NCI-H226 (cell line): ENCODE data around the gene WEE2.
"Not testable (repeated sequence)": the region's sequence is repeated elsewhere in the genome, so short reads cannot be mapped to it uniquely, and the experiment has no call there.

Source experiments
- DNase-seq: peaks from one replicate; pipeline ENCODE4 v3.0.0-alpha.2; 2015

WEE2 gene

GRCh38 chr7:141708351-141708750 lies at the start of gene WEE2:
Gene WEE2 (plus strand): TSS chr7:141708353. CDS start chr7:141708759, 406 bp downstream.
- DNase-seq, result no peak

DNA sequence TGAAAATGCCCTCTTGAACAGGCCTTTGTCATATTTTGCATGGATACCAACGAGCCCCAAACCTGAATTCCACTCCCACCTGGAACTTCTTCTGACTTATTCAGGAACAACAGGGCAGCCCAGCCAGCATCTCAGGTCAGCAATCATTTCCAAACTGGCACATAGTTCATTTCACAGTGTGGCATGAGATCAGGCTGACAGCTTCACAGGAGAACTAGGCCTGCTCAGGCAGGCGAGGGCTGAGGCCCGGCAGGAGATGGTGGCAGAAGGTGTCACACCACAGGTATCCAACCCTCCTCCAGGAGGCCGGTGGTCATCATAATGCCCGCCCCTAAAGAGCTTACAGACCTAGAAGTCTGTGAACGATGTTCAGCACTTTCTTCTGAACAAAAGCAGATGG lies 48.7 kb upstream of the WEE2 start:
- no peak for DNase-seq

- DNase-seq, result no peak
These were observed 47.9 kb upstream of the WEE2 start for GRCh38 chr7:141660259-141660658.

DNA sequence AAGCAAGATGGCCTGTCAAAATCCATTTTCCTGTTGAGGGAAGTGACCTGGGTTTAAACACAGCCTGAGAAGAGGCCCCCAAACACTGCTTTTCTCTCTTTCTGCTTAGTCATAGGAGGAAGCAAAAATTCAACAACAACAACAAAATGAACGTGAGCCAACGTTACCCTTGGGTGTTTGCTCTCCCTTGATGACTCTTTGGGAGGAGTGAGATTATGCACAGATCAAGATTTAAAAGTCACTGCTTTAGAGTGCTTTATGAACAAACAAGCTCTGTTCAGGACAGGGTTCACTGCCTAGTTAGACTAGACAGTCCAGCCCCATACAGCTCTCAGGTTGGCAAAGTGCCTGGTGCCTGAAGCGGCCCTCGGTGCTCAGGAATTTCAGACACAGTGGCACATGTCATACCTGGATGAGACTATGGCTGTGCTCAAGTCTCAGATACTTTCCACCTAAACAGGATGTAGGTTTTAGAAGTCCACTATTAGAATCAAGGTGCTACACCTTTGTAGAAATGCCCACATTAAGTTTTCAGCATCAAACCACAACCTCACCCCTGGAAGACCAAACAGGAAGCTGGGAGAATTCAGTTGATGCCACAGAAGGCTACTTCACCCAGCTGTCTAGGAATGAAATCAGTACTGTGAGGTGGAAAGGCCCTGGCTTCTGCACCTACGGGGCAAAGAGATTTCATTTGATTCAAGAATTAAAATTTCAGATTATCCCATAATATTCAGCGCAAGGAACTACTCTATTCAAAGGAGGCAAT lies 44.9 kb upstream of the WEE2 start:
- DNase-seq, result no peak

- DNase-seq, result no peak
These were observed 43.7 kb upstream of the WEE2 start for GRCh38 chr7:141664450-141664849.

- no peak for DNase-seq
These were observed 42.7 kb upstream of the WEE2 start for GRCh38 chr7:141665208-141666035.

GRCh38 chr7:141666071-141666470 lies 42.1 kb upstream of the WEE2 start:
- DNase-seq, result no peak

- DNase-seq, result no peak
These were observed 39.3 kb upstream of the WEE2 start for GRCh38 chr7:141668853-141669252.

- DNase-seq, result no peak
These were observed 36.3 kb upstream of the WEE2 start for GRCh38 chr7:141671705-141672496.

DNA sequence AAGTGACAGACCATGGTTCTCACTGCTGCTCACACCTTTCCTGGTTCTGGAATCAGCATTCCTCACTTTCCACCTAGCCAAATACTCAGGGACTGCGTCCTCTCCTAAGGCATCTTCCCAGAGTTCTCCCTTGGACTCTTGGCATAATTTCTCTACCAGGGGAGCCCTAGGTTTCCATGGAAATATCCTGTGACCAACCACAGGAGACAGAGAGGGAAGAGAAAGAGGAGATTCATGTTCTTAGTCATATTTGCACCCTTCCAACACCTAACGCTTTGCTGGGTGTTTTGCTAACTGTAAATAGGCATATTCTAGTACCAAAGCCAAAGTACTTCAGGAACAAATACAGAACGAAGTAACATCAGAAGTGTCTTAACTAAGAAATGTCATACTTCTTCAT lies 34.8 kb upstream of the WEE2 start:
- no peak for DNase-seq

DNA sequence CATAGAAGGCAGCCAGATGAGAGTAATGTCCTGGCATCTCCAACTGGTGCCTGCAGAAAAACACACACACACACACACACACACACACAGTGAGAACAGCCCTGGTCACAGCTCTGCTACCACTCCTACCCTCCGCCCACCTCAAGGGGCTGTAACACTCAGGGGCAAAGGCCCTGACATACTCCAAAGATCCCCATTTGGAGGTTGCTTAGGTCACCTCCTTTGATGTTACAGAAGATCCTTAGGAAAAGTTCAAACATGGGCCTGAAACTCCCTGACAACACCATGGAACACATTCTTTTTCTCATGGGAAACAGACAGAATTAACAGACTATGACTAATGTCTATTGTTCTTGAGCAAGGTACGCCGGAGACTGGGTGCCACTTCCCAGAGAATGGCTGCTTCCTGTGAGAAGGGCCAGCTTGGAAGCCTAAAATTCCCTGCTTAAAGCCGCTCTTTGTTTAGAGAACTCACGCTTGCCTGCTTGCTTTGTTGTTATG lies 33.9 kb upstream of the WEE2 start:
- DNase-seq, result no peak

DNA sequence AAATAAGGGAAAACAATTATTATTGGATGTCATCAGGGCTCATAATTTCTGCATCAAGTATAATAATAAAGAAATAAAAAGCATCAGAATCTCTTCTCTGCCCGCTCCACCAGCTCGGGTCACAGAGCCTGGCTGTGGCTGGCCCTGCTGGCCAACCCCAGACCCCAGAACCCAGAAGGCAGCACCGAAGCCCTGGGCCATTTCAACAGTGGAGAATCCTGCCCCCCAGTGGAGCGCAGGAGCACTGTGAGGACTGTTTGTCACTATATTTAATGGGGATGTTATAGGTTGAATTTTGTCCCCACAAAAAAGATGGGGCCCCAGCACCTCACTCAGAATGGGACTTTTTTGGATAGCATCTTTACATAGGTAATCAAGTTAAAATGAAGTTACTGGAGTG lies 33.5 kb upstream of the WEE2 start:
- no peak for DNase-seq

DNA sequence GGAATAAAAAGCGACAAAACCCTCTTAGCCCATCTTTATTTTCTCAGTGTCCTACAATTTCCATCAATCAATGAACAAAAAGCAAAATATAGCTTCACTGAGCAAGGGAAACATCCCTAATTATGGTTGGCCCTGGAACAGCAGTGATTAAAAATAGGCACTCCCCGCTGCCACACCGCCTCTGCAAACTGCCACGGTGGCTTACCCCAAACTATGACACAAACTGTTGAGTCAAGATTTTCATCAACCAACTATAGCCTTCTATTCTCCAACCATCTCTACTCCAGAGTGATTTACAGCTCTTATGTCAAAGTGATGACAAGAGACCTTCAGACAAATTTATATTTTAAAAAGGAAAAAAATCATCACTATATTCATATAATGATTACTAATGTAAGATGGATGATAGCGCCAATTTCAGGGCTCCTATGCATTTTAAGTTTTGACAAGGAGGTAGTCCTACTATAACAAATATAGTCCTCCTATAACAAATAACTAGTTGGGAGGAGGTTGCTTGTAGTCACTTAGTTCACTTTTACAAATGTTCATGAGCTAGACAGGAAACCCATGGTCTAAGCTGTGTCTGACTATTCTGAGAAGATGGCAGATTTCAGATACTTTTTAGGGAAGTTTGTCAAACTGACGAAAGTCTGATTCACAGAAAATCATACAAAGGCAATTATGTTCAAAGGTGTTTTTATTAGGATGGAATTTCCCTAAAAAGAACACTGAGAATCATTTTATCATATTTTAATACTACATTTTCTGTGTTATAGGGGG lies 32.5 kb upstream of the WEE2 start:
- no peak for DNase-seq

GRCh38 chr7:141676618-141677017 lies 31.5 kb upstream of the WEE2 start:
- peak; percentile 37 for DNase-seq

GRCh38 chr7:141679014-141679413 lies 29.1 kb upstream of the WEE2 start:
- no peak for DNase-seq

DNA sequence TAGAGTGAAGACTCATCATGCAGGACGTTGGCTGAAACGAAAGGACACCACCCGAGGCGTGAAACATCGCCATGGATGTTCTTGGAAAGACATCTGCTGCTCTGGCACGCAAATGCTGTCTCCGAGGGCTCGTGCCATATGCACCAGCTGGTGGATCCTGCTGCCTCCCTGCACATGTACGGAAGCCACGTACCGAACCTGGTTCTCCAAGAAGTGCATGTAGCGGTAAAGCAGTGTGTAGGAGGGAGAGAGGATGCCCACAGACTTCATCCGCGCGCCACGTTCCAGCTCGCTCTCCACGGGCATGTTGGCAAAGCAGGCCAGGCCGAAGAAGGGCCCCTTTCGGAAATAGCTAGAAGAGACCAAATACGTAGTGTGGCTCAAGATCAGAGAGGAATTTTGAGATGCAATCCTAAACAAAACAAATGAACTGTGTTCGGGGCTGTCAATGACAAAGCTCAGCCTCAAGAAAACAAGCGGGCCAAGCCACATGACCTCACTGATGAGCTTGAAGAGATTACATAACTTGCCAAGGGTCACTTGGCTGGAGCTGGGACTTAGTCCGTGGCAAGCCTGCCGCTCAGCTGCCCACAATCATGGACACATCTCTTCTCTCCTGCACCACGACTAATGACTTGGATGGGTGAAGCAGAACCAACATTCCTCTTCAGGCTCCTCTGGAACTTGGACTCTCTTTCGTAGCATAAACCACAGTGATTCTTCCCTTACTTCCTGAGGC lies 22.7 kb upstream of the WEE2 start:
- DNase-seq, result no peak

DNA sequence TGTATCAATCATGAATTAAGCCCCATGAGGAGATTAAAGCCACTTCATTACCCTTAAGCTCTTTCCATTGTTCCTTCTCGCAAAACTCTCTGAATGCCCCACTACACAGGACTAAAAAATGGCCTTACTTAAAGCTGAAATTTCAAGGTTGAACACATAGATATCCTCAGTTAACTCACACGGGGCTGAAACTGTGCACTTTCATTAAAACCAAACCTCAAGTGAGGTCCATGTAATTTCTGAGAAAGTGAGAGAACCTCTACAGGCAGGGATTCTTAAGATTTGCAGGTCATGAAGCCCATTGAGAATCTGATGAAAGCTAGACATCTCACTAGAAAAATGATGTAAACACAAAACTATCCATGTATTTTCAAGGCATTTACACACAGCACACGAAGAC lies 22.1 kb upstream of the WEE2 start:
- no peak for DNase-seq

DNA sequence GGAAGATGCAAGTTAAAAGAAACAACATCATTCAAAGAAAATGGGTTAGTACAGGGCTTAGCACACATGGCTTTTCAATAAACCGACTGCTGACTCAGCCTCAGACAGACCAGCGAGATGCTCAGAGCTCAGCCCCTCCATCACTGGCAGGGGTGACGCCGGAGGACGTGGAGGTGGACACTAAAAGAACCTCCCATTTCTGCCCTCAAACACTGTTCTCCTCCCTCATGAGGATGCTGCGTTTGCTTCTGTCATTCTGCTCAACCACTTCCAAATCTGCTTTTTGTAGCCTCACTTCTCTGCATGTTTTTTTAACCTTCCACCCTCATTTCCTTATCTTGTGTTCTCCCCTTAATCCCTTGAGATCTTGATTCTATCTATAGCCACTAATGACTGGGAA lies 21.5 kb upstream of the WEE2 start:
- DNase-seq, result no peak

- no peak for DNase-seq
These were observed 20.1 kb upstream of the WEE2 start for GRCh38 chr7:141688043-141688442.

DNA sequence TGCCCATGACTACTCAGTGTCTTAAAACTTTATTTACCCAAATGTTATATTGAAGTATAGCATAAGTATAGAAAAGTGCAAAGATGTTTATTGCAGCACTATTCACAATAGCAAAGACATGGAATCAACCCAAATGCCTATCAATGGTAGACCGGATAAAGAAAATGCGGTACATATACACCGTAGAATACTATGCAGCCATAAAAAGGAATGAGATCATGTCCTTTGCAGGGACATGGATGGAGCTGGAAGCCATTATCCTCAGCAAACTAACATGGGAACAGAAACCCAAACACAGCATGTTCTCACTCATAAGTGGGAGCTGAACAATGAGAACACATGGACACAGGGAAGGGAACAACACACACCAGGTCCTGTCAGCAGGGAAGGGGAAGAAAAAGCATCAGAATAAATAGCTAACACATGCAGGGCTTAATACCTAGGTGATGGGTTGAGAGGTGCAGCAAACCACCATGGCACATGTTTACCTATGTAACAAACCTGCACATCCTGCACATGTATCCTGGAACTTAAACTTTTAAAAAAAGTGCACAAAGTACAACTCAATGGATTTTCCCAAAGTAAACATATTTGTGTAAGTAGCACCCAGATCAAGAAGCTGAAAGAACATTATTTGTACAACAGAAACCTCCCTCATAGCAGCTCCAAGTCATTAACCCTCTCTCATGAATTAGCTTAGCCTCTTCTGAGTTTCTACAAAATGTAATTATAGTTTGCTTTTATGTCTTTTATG lies 18.9 kb upstream of the WEE2 start:
- not testable (repeated sequence) for DNase-seq

DNA sequence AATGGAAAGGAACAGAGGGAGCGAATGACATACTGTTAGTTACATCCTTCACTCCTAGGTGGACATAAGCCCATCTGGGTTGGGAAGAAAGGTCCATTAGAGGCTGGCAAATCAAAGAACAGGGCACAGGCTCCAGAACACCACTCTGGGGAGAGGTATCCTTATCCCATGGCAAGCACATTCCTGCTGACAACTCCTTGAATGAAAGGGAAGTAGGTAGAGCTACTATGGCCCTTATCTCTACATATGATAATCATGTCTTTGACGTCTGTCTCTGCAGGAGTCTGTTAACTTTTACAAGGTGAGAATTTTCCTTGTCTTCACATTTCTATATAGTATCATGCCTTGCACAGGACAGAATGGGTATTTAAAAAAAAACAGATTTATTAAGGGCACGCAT lies 16.6 kb upstream of the WEE2 start:
- DNase-seq, result no peak
